Nephron progenitor cell (in vitro differentiated cells): Measurements from ENCODE around the gene PZP.

Experiments used
- DNase-seq: peaks from one replicate; pipeline ENCODE4 v3.0.0; 2021
- H3K27ac Mint-ChIP-seq: 2 replicates; pipeline ENCODE4 v1.8.0; 2021; ENCODE audit warnings: mild to moderate bottlenecking, moderate library complexity, mixed read lengths
- H3K27me3 Mint-ChIP-seq: 2 replicates; pipeline ENCODE4 v1.8.0; 2021; ENCODE audit warnings: mild to moderate bottlenecking, low read depth, mixed read lengths; ENCODE audit not compliant: poor library complexity
- H3K36me3 Mint-ChIP-seq: 2 replicates; pipeline ENCODE4 v1.8.0; 2021; ENCODE audit warnings: low read depth, mixed read lengths
- H3K4me1 Mint-ChIP-seq: 2 replicates; pipeline ENCODE4 v1.8.0; 2021; ENCODE audit warnings: mixed read lengths
- H3K4me3 Mint-ChIP-seq: 2 replicates; pipeline ENCODE4 v1.8.0; 2021; ENCODE audit warnings: mild to moderate bottlenecking, moderate library complexity, mixed read lengths
- H3K9me3 Mint-ChIP-seq: 2 replicates; pipeline ENCODE4 v1.8.0; 2021; ENCODE audit warnings: mild to moderate bottlenecking, moderate library complexity, mixed read lengths
- TF ChIP-seq, protein P1 (sequence below): fragments of 200-600 bp; sonication (generic); IDR thresholded peaks from 2 replicates; pipeline ENCODE4 v1.5.0; 2021; ENCODE audit warnings: antibody characterized with exemption

PZP gene

DNA sequence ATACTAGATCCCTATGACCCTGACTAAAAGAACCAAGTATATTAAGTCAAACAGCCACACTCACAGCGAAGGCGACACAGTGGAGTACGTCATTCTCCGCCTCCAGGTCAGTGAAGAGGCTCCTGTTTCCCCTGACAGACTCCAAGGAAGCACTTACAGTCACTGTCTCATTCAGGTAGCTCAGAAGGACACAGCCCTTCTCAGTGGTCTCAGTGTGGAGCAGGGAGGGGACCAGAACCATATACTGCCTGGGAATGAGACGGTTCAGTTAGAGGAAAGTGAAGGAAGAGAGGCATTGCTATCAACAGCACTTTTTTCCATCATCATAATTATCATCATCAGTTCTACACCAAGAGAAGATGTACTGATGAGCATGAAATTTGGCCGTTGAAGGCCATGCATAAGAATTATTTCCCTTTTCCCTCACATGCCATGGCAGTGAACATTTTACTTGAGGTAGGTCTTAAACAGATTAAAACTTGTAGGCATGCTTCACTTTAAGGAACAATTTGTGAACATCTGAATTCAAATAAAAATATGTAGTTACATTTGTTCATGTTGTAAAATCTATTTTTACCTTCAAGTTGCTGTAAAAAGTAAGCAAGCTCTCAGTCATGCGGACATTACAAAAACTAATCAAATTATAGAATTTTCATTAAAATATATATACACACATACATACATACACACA, 94.8 kb downstream of the PZP start:
- DNase-seq = no peak
- H3K27ac Mint-ChIP-seq = no peak overlapping the region
- TF ChIP-seq, protein P1, sequence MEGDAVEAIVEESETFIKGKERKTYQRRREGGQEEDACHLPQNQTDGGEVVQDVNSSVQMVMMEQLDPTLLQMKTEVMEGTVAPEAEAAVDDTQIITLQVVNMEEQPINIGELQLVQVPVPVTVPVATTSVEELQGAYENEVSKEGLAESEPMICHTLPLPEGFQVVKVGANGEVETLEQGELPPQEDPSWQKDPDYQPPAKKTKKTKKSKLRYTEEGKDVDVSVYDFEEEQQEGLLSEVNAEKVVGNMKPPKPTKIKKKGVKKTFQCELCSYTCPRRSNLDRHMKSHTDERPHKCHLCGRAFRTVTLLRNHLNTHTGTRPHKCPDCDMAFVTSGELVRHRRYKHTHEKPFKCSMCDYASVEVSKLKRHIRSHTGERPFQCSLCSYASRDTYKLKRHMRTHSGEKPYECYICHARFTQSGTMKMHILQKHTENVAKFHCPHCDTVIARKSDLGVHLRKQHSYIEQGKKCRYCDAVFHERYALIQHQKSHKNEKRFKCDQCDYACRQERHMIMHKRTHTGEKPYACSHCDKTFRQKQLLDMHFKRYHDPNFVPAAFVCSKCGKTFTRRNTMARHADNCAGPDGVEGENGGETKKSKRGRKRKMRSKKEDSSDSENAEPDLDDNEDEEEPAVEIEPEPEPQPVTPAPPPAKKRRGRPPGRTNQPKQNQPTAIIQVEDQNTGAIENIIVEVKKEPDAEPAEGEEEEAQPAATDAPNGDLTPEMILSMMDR = no peak
- no peaks in the 10 kb centered on the region for H3K27me3 Mint-ChIP-seq
- H3K9me3 Mint-ChIP-seq = no peaks in the 10 kb centered on the region
- H3K36me3 Mint-ChIP-seq = no peaks in the 10 kb centered on the region
- peaks cover 11% of the 10 kb centered on the region for H3K4me1 Mint-ChIP-seq
- H3K4me3 Mint-ChIP-seq = no peak overlapping the region

DNA sequence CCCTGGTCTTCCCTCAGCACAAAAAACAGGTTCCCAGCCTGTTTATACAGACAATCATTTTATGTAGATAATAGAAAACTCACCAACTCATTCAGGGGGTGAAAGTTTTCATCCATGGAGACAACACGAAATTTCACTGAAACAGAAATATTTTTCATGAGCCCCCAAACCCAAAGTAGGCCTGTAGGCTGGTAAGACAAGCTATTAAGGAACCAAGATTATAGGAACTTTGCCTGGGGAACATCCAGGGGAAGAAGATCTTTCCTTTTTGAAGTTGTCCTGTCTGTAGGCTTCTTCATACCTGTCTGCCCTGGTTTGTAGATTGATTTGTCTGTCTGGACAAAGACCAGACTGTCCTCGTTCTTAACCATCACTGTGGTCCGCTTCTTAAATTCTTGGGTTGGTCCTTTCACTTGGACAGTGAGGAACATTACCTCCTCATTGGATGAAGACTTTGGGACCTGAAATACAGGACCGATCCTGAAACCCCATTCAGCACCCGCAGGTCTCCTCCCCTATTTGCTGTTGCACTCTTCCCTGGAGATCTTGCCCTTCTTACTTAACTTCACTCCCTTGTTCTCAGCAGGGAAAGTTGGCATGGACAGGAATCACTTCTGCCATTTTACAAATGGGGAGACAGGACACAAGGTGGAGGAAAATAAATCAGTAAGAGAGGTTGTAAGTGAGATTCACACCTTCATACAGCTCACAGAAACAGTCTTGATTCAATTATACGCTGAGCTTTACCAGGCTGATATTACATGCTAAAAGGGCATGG, 95.9 kb downstream of the PZP start:
- Mint-ChIP-seq H3K27ac (no peak overlapping the region), H3K4me1 (peaks cover 11% of the 10 kb centered on the region), H3K9me3 (no peaks in the 10 kb centered on the region), H3K36me3 (no peaks in the 10 kb centered on the region), H3K4me3 (no peak overlapping the region), H3K27me3 (peaks cover 2% of the 10 kb centered on the region)
- TF ChIP-seq, protein P1 = no peak
- no peak for DNase-seq

GRCh38 chr12:9111525-9111924, 96.7 kb downstream of the PZP start:
- Mint-ChIP-seq H3K4me1 (peaks cover 11% of the 10 kb centered on the region), H3K36me3 (no peaks in the 10 kb centered on the region), H3K27ac (no peak overlapping the region), H3K27me3 (peaks cover 2% of the 10 kb centered on the region), H3K4me3 (no peak overlapping the region), H3K9me3 (no peaks in the 10 kb centered on the region)
- TF ChIP-seq, protein P1 = no peak
- DNase-seq = no peak

DNA sequence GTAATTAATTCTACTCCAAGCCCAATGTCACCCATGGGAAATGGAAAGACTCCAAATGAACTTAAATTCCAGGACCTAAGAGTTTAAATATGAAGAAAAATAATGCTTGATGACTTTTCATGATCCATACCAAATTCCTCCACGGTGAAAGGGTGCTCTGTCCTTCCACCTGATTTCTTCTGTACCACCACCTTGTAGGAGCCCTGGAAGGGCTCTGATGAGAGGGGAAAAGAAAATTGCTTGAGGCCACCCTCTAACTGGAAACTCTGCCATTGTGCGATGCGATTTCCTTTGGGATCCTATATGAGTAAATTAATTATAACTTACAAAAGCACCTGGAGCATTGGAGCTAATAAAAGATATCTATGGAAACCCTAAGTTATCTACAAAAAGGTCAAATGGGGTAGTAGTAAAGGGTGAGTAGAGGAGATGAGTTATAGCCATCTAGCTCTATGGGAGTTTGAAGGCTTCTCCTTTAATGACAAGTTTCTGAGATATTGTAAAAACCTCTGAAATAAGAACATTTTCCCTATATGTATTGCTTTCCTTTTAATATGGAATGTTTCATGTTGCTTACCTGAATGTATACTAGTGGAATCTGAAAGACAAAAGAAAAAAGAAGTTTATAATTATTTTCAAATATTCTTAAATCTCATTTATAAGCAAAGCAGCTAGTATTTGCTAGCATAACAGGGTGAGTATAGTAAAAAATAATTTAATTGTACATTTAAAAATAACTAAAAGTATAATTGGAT, 98.3 kb downstream of the PZP start:
- H3K27me3 Mint-ChIP-seq = peaks cover 2% of the 10 kb centered on the region
- H3K4me3 Mint-ChIP-seq = no peak overlapping the region
- H3K36me3 Mint-ChIP-seq = no peaks in the 10 kb centered on the region
- H3K27ac Mint-ChIP-seq = no peak overlapping the region
- no peaks in the 10 kb centered on the region for H3K9me3 Mint-ChIP-seq
- TF ChIP-seq, protein P1 = no peak
- DNase-seq = no peak
- H3K4me1 Mint-ChIP-seq = no peaks in the 10 kb centered on the region

GRCh38 chr12:9109213-9109522, 99.0 kb downstream of the PZP start:
- no peaks in the 10 kb centered on the region for H3K4me1 Mint-ChIP-seq
- H3K36me3 Mint-ChIP-seq = no peaks in the 10 kb centered on the region
- TF ChIP-seq, protein P1 = no peak
- peaks cover 2% of the 10 kb centered on the region for H3K27me3 Mint-ChIP-seq
- no peaks in the 10 kb centered on the region for H3K9me3 Mint-ChIP-seq
- H3K4me3 Mint-ChIP-seq = no peak overlapping the region
- no peak for DNase-seq
- H3K27ac Mint-ChIP-seq = no peak overlapping the region
